HUES64 (cell line): Measurements from ENCODE around the gene POLN.

Experiments used
- H3K27ac ChIP-seq: 2 replicates; pipeline ENCODE4 v1.7.0; 2013; ENCODE audit warnings: low read depth, low read length, inconsistent platforms
- H3K27me3 ChIP-seq: 2 replicates; pipeline ENCODE4 v1.6.1; 2013; ENCODE audit warnings: mild to moderate bottlenecking, low read length; ENCODE audit not compliant: insufficient read depth
- H3K36me3 ChIP-seq: 2 replicates; pipeline ENCODE4 v1.6.1; 2013; ENCODE audit warnings: mild to moderate bottlenecking, low read length; ENCODE audit not compliant: insufficient read depth
- H3K4me1 ChIP-seq: 2 replicates; pipeline ENCODE4 v1.6.1; 2013; ENCODE audit warnings: mild to moderate bottlenecking, low read length, moderate library complexity; ENCODE audit not compliant: insufficient read depth
- H3K4me3 ChIP-seq: 2 replicates; pipeline ENCODE4 v1.5.1; 2013; ENCODE audit warnings: mild to moderate bottlenecking, low read length, moderate library complexity
- H3K9ac ChIP-seq: 2 replicates; pipeline ENCODE4 v1.6.1; 2013; ENCODE audit warnings: mild to moderate bottlenecking, low read depth, low read length
- H3K9me3 ChIP-seq: 2 replicates; pipeline ENCODE4 v1.6.1; 2013; ENCODE audit warnings: low read depth, low read length; ENCODE audit not compliant: insufficient read depth
- WGBS: fragments of 150-250, 120-280 bp; methylation state at CpG from one replicate; pipeline ENCODE4 v1.1.7; 2013; ENCODE audit warnings: missing lambda C conversion rate; 5-methylcytosine and 5-hydroxymethylcytosine counted together

Gene POLN

GRCh38 chr4:2051086-2051485 lies 190.8 kb downstream of the POLN start:
- H3K4me1 ChIP-seq = peaks cover 7% of the 10 kb centered on the region; the same call in 1 of the 2 replicates
- 82% methylated on average over 10 of the region's 10 CpGs for WGBS
- H3K9ac ChIP-seq = no peak overlapping the region
- no peaks in the 10 kb centered on the region for H3K36me3 ChIP-seq
- no peaks in the 10 kb centered on the region for H3K9me3 ChIP-seq
- H3K27me3 ChIP-seq = peaks cover 45% of the 10 kb centered on the region
- no peak overlapping the region for H3K4me3 ChIP-seq
- no peak overlapping the region for H3K27ac ChIP-seq

- no peaks in the 10 kb centered on the region for H3K36me3 ChIP-seq
Observed at GRCh38 chr4:2049811-2050210, 192.1 kb downstream of the POLN start.

GRCh38 chr4:2049381-2049780 lies 192.5 kb downstream of the POLN start:
- Histone ChIP-seq H3K27ac (no peak overlapping the region), H3K9ac (no peak overlapping the region), H3K27me3 (peaks cover 39% of the 10 kb centered on the region), H3K4me3 (no peak overlapping the region), H3K4me1 (peaks cover 7% of the 10 kb centered on the region; the same call in 1 of the 2 replicates), H3K36me3 (no peaks in the 10 kb centered on the region), H3K9me3 (no peaks in the 10 kb centered on the region)
- WGBS = 95% methylated on average over 7 of the region's 7 CpGs

More at GRCh38 chr4:2049811-2050210, 192.1 kb downstream of the POLN start:
- Histone ChIP-seq H3K9ac (no peak overlapping the region), H3K27me3 (peaks cover 40% of the 10 kb centered on the region), H3K27ac (no peak overlapping the region), H3K4me3 (no peak overlapping the region), H3K9me3 (no peaks in the 10 kb centered on the region), H3K4me1 (peaks cover 7% of the 10 kb centered on the region; the same call in 1 of the 2 replicates)
- 93% methylated on average over 7 of the region's 7 CpGs for WGBS

GRCh38 chr4:2048831-2049230 lies 193.1 kb downstream of the POLN start:
- Histone ChIP-seq H3K27me3 (peaks cover 39% of the 10 kb centered on the region), H3K9me3 (no peaks in the 10 kb centered on the region), H3K9ac (no peak overlapping the region), H3K36me3 (no peaks in the 10 kb centered on the region), H3K4me1 (peaks cover 7% of the 10 kb centered on the region; the same call in 1 of the 2 replicates), H3K27ac (no peak overlapping the region), H3K4me3 (no peak overlapping the region)
- 94% methylated on average over 8 of the region's 8 CpGs for WGBS

- Histone ChIP-seq H3K9me3 (no peaks in the 10 kb centered on the region), H3K27me3 (peaks cover 46% of the 10 kb centered on the region), H3K4me1 (peaks cover 7% of the 10 kb centered on the region; the same call in 1 of the 2 replicates), H3K4me3 (no peak overlapping the region), H3K36me3 (no peaks in the 10 kb centered on the region), H3K9ac (no peak overlapping the region), H3K27ac (no peak overlapping the region)
- 92% methylated on average over 25 of the region's 25 CpGs for WGBS
Observed at GRCh38 chr4:2047781-2048581, 193.9 kb downstream of the POLN start.

- WGBS = 87% methylated on average over 57 of the region's 57 CpGs
- Histone ChIP-seq H3K27ac (no peak overlapping the region), H3K9me3 (no peaks in the 10 kb centered on the region)
Observed at GRCh38 chr4:2047031-2047660, 194.8 kb downstream of the POLN start.

GRCh38 chr4:2046031-2046961 lies 195.6 kb downstream of the POLN start:
- Histone ChIP-seq H3K27me3 (peaks cover 47% of the 10 kb centered on the region), H3K36me3 (no peaks in the 10 kb centered on the region), H3K9me3 (no peaks in the 10 kb centered on the region), H3K27ac (no peak overlapping the region), H3K4me1 (0 out of 2 replicates have a peak, but pooled peaks cover 2% of the 10 kb centered on the region), H3K9ac (no peak overlapping the region), H3K4me3 (no peak overlapping the region)
- 84% methylated on average over 28 of the region's 28 CpGs for WGBS

More at GRCh38 chr4:2047031-2047660, 194.8 kb downstream of the POLN start:
- Histone ChIP-seq H3K4me1 (peaks cover 7% of the 10 kb centered on the region; the same call in 1 of the 2 replicates), H3K4me3 (no peak overlapping the region), H3K36me3 (no peaks in the 10 kb centered on the region), H3K9ac (no peak overlapping the region), H3K27me3 (peaks cover 46% of the 10 kb centered on the region)

GRCh38 chr4:2045518-2045951 lies 196.4 kb downstream of the POLN start:
- 90% methylated on average over 11 of the region's 11 CpGs for WGBS
- no peak overlapping the region for H3K4me3 ChIP-seq

GRCh38 chr4:2044542-2045517 lies 197.1 kb downstream of the POLN start:
- H3K36me3 ChIP-seq = no peaks in the 10 kb centered on the region
- H3K9ac ChIP-seq = no peak overlapping the region
- H3K4me1 ChIP-seq = no peaks in the 10 kb centered on the region
- H3K4me3 ChIP-seq = no peak overlapping the region
- no peaks in the 10 kb centered on the region for H3K9me3 ChIP-seq
- 91% methylated on average over 18 of the region's 18 CpGs for WGBS
- peaks cover 58% of the 10 kb centered on the region for H3K27me3 ChIP-seq
- no peak overlapping the region for H3K27ac ChIP-seq

More at GRCh38 chr4:2045518-2045951, 196.4 kb downstream of the POLN start:
- Histone ChIP-seq H3K27me3 (peaks cover 51% of the 10 kb centered on the region), H3K4me1 (no peaks in the 10 kb centered on the region), H3K9me3 (no peaks in the 10 kb centered on the region), H3K36me3 (no peaks in the 10 kb centered on the region), H3K27ac (no peak overlapping the region), H3K9ac (no peak overlapping the region)

- H3K9ac ChIP-seq = no peak overlapping the region
- H3K27ac ChIP-seq = no peak overlapping the region
- H3K4me1 ChIP-seq = no peaks in the 10 kb centered on the region
- peaks cover 65% of the 10 kb centered on the region for H3K27me3 ChIP-seq
- H3K9me3 ChIP-seq = no peaks in the 10 kb centered on the region
- H3K4me3 ChIP-seq = no peak overlapping the region
- 92% methylated on average over 6 of the region's 6 CpGs for WGBS
- H3K36me3 ChIP-seq = no peaks in the 10 kb centered on the region
Observed at GRCh38 chr4:2044119-2044485, 197.8 kb downstream of the POLN start.
